Measurements from ENCODE around the gene GPD1. TPM values are rescaled to one million over a fixed set of nuclear protein-coding genes. Genes with fewer than 3 reads are reported as not detected.
A peak's percentile ranks its signal among the peaks of the same experiment; 100 is the strongest.

Gene GPD1
- total RNA-seq, 1 donor: not detected

DNA sequence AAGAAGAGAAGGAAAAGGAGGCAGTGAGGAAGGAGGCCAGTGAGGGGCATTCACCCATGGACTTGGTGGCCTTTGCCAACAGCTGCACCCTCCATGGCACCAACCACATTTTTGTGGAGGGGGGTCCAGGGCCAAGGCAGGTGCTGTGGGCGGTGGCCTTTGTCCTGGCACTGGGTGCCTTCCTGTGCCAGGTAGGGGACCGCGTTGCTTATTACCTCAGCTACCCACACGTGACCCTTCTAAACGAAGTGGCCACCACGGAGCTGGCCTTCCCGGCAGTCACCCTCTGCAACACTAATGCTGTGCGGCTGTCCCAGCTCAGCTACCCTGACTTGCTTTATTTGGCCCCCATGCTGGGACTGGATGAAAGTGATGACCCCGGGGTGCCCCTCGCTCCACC is 30.1 kb upstream of the GPD1 start:
- no peak for DNase-seq (ENCODE audit: low read depth)
- no peak overlapping the region for H3K4me3 ChIP-seq (ENCODE audit: low read depth, low read length)
- TF ChIP-seq, protein P1, sequence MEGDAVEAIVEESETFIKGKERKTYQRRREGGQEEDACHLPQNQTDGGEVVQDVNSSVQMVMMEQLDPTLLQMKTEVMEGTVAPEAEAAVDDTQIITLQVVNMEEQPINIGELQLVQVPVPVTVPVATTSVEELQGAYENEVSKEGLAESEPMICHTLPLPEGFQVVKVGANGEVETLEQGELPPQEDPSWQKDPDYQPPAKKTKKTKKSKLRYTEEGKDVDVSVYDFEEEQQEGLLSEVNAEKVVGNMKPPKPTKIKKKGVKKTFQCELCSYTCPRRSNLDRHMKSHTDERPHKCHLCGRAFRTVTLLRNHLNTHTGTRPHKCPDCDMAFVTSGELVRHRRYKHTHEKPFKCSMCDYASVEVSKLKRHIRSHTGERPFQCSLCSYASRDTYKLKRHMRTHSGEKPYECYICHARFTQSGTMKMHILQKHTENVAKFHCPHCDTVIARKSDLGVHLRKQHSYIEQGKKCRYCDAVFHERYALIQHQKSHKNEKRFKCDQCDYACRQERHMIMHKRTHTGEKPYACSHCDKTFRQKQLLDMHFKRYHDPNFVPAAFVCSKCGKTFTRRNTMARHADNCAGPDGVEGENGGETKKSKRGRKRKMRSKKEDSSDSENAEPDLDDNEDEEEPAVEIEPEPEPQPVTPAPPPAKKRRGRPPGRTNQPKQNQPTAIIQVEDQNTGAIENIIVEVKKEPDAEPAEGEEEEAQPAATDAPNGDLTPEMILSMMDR (IDR thresholded peaks at IDR 0.05; ENCODE audit: insufficient read depth, low read depth, low read length): no peak

DNA sequence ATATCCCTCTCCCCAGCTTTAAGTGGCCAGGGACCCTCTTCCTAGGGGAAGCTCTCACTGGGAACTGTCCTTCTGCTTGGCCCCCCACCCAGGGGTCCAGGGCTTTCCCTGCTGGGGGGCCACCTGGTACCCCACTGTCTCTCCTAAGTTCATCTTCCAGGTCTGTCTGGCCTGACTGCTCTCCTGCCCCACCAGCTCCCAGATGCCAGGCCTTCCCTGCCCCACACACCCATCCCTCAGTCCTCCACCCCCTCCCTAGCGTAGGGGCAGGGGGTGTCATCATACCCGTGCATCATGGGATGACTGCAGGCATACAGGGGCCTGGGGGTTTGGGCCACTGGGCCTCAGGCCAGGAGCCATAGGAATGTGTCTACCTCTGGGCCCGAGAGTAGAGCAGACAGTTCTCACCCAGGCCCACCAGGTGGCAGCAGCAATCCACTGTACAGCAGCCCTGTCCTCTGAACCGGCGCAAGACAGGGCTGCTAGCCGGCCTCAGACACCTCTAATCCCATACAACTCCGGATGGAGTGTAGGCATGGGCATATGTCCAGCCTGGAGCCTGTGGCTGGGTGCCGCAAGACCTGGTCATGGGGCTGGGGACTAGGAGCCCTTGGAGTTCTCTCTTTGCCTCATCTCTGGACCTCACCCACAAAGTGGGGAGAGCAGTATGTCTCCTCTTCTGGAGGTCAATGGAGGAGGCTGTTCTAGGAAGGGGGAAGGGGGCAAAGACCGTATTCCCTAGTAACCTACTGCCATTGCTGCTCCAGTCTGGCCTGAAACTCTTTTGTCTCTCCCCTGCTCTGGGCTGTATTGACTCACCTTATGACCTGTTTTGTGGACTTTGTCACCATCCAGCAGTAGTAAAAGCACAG is 28.6 kb upstream of the GPD1 start:
- DNase-seq (ENCODE audit: low read depth): peak; percentile 89
- TF ChIP-seq, protein P1 (IDR thresholded peaks at IDR 0.05; ENCODE audit: insufficient read depth, low read depth, low read length): peak; percentile 94
- no peak overlapping the region for H3K4me3 ChIP-seq (ENCODE audit: low read depth, low read length)

DNA sequence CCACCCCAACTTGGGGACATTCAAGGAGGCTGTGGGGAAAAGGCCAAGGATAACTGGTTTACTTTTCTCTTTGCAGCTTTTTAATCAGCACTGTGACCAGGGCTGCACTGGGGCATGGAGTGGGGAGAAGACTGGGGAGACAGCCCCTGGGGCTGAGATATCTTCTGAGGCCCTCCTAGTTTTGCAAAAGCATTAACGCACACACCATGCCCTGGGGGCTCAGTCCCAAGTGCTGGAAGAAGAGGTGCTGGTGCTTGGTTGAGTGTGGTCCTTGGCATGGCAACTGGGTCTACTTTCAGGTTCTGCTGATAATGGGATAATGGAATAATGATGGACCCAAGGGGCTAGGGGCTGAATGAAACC is 28.0 kb upstream of the GPD1 start:
- TF ChIP-seq, protein P1 (IDR thresholded peaks at IDR 0.05; ENCODE audit: insufficient read depth, low read depth, low read length): no peak
- H3K4me3 ChIP-seq (ENCODE audit: low read depth, low read length): no peak overlapping the region
- DNase-seq (ENCODE audit: low read depth): no peak

DNA sequence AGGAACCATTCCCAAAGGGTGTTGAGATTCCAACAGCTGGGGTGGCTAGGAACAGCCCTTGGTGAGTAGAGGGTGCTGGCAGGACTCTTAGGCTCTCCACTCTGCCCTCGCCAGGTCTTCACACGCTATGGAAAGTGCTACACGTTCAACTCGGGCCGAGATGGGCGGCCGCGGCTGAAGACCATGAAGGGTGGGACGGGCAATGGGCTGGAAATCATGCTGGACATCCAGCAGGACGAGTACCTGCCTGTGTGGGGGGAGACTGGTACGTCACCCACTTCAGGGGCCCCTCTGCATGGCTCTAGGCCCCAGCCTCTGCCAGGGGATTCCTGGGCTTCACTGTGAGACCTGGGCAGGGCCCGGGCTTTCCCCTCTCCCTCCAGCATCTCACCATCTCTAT is 26.7 kb upstream of the GPD1 start:
- H3K4me3 ChIP-seq (ENCODE audit: low read depth, low read length): no peak overlapping the region
- DNase-seq (ENCODE audit: low read depth): no peak
- TF ChIP-seq, protein P1 (IDR thresholded peaks at IDR 0.05; ENCODE audit: insufficient read depth, low read depth, low read length): no peak

DNA sequence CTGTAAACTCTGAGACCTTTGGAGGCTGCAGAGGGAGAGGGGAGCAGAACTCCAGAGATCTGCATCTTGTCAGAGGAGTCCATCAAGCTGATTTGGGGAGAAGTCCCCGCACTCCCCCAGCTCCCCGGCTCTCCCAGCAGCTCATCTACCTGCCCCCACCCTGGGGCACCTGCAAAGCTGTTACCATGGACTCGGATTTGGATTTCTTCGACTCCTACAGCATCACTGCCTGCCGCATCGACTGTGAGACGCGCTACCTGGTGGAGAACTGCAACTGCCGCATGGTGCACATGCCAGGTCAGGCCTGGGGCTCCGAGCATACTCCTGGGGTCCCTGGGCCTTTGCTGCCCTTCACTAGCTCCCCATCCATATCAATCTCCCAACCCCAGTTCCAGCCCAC is 25.5 kb upstream of the GPD1 start:
- DNase-seq (ENCODE audit: low read depth): no peak
- TF ChIP-seq, protein P1 (IDR thresholded peaks at IDR 0.05; ENCODE audit: insufficient read depth, low read depth, low read length): no peak
- H3K4me3 ChIP-seq (ENCODE audit: low read depth, low read length): no peak overlapping the region

DNA sequence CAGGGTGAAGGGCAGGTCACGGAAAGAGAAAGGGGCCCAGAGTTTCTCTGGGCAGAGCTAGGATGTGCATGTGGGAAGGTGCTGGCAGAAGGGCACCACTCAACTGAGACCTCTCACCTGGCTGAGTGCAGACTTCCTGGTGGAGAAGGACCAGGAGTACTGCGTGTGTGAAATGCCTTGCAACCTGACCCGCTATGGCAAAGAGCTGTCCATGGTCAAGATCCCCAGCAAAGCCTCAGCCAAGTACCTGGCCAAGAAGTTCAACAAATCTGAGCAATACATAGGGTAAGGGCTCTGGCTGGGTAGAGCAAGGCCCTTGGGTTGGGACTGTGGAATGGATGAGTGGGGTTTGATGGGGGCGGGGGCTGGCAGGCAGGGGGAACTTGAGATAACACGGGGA is 24.0 kb upstream of the GPD1 start:
- no peak overlapping the region for H3K4me3 ChIP-seq (ENCODE audit: low read depth, low read length)
- no peak for DNase-seq (ENCODE audit: low read depth)
- TF ChIP-seq, protein P1 (IDR thresholded peaks at IDR 0.05; ENCODE audit: insufficient read depth, low read depth, low read length): no peak

All from fibroblast of villous mesenchyme (primary cell).